Astrocyte (in vitro differentiated cells and primary cell): ENCODE results near the gene TMEM69. TPM values are rescaled to one million over a fixed set of nuclear protein-coding genes. Genes with fewer than 3 reads are reported as not detected.
A peak's percentile ranks its signal among the peaks of the same experiment; 100 is the strongest.
"Not testable (repeated sequence)": the region's sequence is repeated elsewhere in the genome, so short reads cannot be mapped to it uniquely, and the experiment has no call there.

ENCODE experiments used
- DNase-seq: peaks from one replicate; pipeline ENCODE4 v3.0.0-alpha.2; 2010; ENCODE audit warnings: low read depth
- FAIRE-seq: peaks from 2 replicates; lab custom pipeline; 2011; peaks lifted over from hg19 to GRCh38; lab: Jason Lieb, UNC
- H2AFZ ChIP-seq: 2 replicates; pipeline ENCODE4 v1.6.0; 2012; ENCODE audit warnings: low read depth, low read length, inconsistent platforms
- H3K27ac ChIP-seq: 2 replicates; pipeline ENCODE4 v1.5.1; 2011; ENCODE audit warnings: low read depth, low read length, inconsistent platforms
- H3K27me3 ChIP-seq: 2 replicates; pipeline ENCODE4 v1.6.0; 2011; ENCODE audit warnings: low read length, inconsistent platforms; ENCODE audit not compliant: insufficient read depth
- H3K36me3 ChIP-seq: 2 replicates; pipeline ENCODE4 v1.5.1; 2011; ENCODE audit warnings: low read length, inconsistent platforms; ENCODE audit not compliant: insufficient read depth
- H3K4me1 ChIP-seq: 2 replicates; pipeline ENCODE4 v1.5.1; 2011; ENCODE audit warnings: low read length, inconsistent platforms; ENCODE audit not compliant: insufficient read depth
- H3K4me2 ChIP-seq: 2 replicates; pipeline ENCODE4 v1.6.0; 2012; ENCODE audit warnings: low read length, inconsistent platforms
- H3K4me3 ChIP-seq: 2 replicates; pipeline ENCODE4 v1.5.1; 2011; ENCODE audit warnings: low read depth, mild to moderate bottlenecking, low read length, inconsistent platforms; ENCODE audit not compliant: insufficient read depth
- H3K79me2 ChIP-seq: 2 replicates; pipeline ENCODE4 v1.6.0; 2012; ENCODE audit warnings: mild to moderate bottlenecking, low read length, inconsistent platforms; ENCODE audit not compliant: insufficient read depth
- H3K9ac ChIP-seq: 2 replicates; pipeline ENCODE4 v1.6.0; 2012; ENCODE audit warnings: mild to moderate bottlenecking, low read length, inconsistent platforms
- H3K9me3 ChIP-seq: 2 replicates; pipeline ENCODE4 v1.5.1; 2012; ENCODE audit warnings: low read depth, mild to moderate bottlenecking, low read length, inconsistent platforms; ENCODE audit not compliant: insufficient read depth
- H4K20me1 ChIP-seq: 2 replicates; pipeline ENCODE4 v1.6.0; 2012; ENCODE audit warnings: low read length, inconsistent platforms; ENCODE audit not compliant: insufficient read depth
- H3K27ac Mint-ChIP-seq: one replicate; pipeline ENCODE4 v1.8.0; 2021; ENCODE audit warnings: mild to moderate bottlenecking, mixed read lengths; ENCODE audit not compliant: unreplicated experiment
- H3K27me3 Mint-ChIP-seq: one replicate; pipeline ENCODE4 v1.8.0; 2021; ENCODE audit warnings: low read depth, mixed read lengths; ENCODE audit not compliant: unreplicated experiment
- H3K36me3 Mint-ChIP-seq: one replicate; pipeline ENCODE4 v1.8.0; 2021; ENCODE audit warnings: low read depth, mixed read lengths; ENCODE audit not compliant: unreplicated experiment
- H3K4me1 Mint-ChIP-seq: one replicate; pipeline ENCODE4 v1.8.0; 2021; ENCODE audit warnings: low read depth, mixed read lengths; ENCODE audit not compliant: unreplicated experiment
- H3K4me3 Mint-ChIP-seq: one replicate; pipeline ENCODE4 v1.8.0; 2021; ENCODE audit warnings: mild to moderate bottlenecking, moderate library complexity, mixed read lengths; ENCODE audit not compliant: unreplicated experiment
- H3K9me3 Mint-ChIP-seq: one replicate; pipeline ENCODE4 v1.8.0; 2021; ENCODE audit warnings: mild to moderate bottlenecking, mixed read lengths; ENCODE audit not compliant: unreplicated experiment
- EZH2 ChIP-seq: IDR thresholded peaks from 2 replicates; pipeline ENCODE4 v1.6.1; 2012; ENCODE audit warnings: mild to moderate bottlenecking, low read length, inconsistent platforms; ENCODE audit not compliant: insufficient read depth
- total RNA-seq: library from RNA; stranded (reverse); gene quantifications from 2 replicates; pipeline ENCODE4 v1.2.1, GENCODE V29; 2021
- TF ChIP-seq, protein P1 (sequence below): IDR thresholded peaks from 2 replicates; pipeline ENCODE4 v1.5.1; 2011; ENCODE audit warnings: low read depth, mild to moderate bottlenecking, inconsistent platforms, low read length, moderate library complexity; ENCODE audit not compliant: insufficient read depth

Gene TMEM69
- total RNA-seq, 1 donor from 2014 or later, result 23.3 TPM

DNA sequence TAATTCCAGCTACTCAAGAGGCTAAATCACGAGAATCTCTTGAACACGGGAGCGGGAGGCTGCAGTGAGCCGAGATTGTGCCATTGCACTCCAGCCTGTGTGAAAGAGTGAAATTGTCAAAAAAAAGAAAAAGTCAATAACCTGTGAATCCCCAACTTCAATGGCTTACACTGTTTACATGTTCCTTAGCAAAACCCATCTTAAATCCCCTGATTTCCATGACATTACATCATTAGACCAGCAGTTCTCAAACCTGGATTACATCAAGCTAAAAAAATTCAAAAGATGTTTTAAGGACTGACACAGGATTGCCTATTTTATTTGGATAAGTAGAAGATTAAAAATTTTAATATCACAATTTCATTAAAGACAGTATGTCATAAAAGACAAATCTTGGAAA, 14.0 kb upstream of the TMEM69 start:
- no peaks in the 10 kb centered on the region for H3K27me3 ChIP-seq
- Mint-ChIP-seq H3K4me1 (peaks cover 32% of the 10 kb centered on the region), H3K27me3 (no peaks in the 10 kb centered on the region), H3K4me3 (no peak overlapping the region), H3K36me3 (peaks cover 5% of the 10 kb centered on the region), H3K27ac (peak overlapping the region; percentile 86), H3K9me3 (no peaks in the 10 kb centered on the region)
- FAIRE-seq, result no peak
- peaks cover 92% of the 10 kb centered on the region for H4K20me1 ChIP-seq
- H3K79me2 ChIP-seq, result peaks cover 96% of the 10 kb centered on the region
- no peak overlapping the region for H3K4me3 ChIP-seq
- peaks cover 9% of the 10 kb centered on the region for H3K4me1 ChIP-seq
- no peak overlapping the region for H2AFZ ChIP-seq
- no peaks in the 10 kb centered on the region for H3K9me3 ChIP-seq
- no peak overlapping the region for H3K27ac ChIP-seq
- no peak overlapping the region for H3K9ac ChIP-seq
- H3K4me2 ChIP-seq, result no peak overlapping the region
- H3K36me3 ChIP-seq, result peaks cover 3% of the 10 kb centered on the region
- peak; percentile 9 for DNase-seq
- TF ChIP-seq, protein P1, sequence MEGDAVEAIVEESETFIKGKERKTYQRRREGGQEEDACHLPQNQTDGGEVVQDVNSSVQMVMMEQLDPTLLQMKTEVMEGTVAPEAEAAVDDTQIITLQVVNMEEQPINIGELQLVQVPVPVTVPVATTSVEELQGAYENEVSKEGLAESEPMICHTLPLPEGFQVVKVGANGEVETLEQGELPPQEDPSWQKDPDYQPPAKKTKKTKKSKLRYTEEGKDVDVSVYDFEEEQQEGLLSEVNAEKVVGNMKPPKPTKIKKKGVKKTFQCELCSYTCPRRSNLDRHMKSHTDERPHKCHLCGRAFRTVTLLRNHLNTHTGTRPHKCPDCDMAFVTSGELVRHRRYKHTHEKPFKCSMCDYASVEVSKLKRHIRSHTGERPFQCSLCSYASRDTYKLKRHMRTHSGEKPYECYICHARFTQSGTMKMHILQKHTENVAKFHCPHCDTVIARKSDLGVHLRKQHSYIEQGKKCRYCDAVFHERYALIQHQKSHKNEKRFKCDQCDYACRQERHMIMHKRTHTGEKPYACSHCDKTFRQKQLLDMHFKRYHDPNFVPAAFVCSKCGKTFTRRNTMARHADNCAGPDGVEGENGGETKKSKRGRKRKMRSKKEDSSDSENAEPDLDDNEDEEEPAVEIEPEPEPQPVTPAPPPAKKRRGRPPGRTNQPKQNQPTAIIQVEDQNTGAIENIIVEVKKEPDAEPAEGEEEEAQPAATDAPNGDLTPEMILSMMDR, result no peak
- no peak for TF ChIP-seq EZH2

DNA sequence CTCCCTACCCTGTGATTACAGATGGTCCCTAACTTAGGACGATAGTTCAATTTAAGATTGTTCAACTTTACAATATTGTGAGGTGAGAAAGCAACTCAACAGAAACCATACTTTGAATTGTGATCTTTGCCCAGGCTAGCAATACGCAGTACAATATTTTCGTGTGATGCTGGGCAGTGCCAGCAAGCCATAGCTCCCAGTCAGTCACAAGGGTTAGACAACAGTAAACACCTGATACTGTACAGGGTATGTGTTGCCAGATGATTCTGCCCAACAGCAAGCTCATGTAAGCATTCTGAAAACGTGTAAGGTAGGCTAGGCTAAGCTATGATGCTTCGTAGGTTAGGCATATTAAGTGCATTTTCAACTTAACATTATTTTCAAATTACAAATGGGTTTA, 13.5 kb upstream of the TMEM69 start:
- Mint-ChIP-seq H3K9me3 (no peaks in the 10 kb centered on the region), H3K27me3 (no peaks in the 10 kb centered on the region), H3K27ac (peak overlapping the region; percentile 86), H3K4me3 (no peak overlapping the region), H3K36me3 (peaks cover 5% of the 10 kb centered on the region), H3K4me1 (peaks cover 37% of the 10 kb centered on the region)
- no peak for TF ChIP-seq EZH2
- TF ChIP-seq, protein P1, result no peak
- Histone ChIP-seq H3K4me1 (peaks cover 9% of the 10 kb centered on the region), H4K20me1 (peaks cover 92% of the 10 kb centered on the region), H3K79me2 (peaks cover 96% of the 10 kb centered on the region), H3K9ac (no peak overlapping the region), H3K27me3 (no peaks in the 10 kb centered on the region), H3K4me3 (no peak overlapping the region), H2AFZ (no peak overlapping the region), H3K9me3 (no peaks in the 10 kb centered on the region), H3K36me3 (peaks cover 3% of the 10 kb centered on the region), H3K27ac (no peak overlapping the region), H3K4me2 (no peak overlapping the region)
- FAIRE-seq (no peak), DNase-seq (no peak)

DNA sequence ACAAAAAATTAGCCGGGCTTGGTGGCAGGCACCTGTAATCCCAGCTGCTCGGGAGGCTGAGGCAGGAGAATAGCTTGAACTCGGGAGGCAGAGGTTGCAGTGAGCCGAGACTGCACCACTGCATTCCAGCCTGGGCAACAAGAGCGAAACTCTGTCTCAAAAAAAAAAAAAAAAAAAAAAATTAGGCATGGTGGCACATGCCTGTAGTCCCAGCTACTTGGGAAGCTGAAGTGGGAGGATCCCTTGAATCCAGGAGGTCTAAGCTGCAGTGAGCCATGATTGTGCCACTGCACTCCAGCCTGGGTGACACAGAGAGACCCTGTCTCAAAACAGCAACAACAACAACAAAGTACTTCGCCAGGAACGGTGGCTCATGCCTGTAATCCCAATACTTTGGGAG, 11.4 kb upstream of the TMEM69 start:
- H3K4me1 ChIP-seq, H3K27me3 Mint-ChIP-seq, H3K36me3 Mint-ChIP-seq, H3K9me3 ChIP-seq, FAIRE-seq, H3K4me3 ChIP-seq, H3K27ac Mint-ChIP-seq, H2AFZ ChIP-seq, H3K9ac ChIP-seq, H3K9me3 Mint-ChIP-seq, DNase-seq, H3K4me2 ChIP-seq, H3K27me3 ChIP-seq, H3K27ac ChIP-seq, H3K36me3 ChIP-seq: not testable (repeated sequence)
- H3K79me2 ChIP-seq, result peaks cover 96% of the 10 kb centered on the region
- Mint-ChIP-seq H3K4me1 (peaks cover 41% of the 10 kb centered on the region), H3K4me3 (peak overlapping the region; percentile 61)
- H4K20me1 ChIP-seq, result peaks cover 93% of the 10 kb centered on the region
